H9 (cell line): ENCODE data around the gene SLC22A8. TPM values are rescaled to one million over a fixed set of nuclear protein-coding genes. Genes with fewer than 3 reads are reported as not detected.

Experiments used
- DNase-seq: peaks from one replicate; pipeline ENCODE4 v3.0.0-alpha.2; 2017
- H2AFZ ChIP-seq: one replicate; pipeline ENCODE4 v1.6.1; 2013; ENCODE audit warnings: mild to moderate bottlenecking, low read length, control low read depth, moderate library complexity
- H2AK5ac ChIP-seq: 2 replicates; pipeline ENCODE4 v1.6.1; 2013; ENCODE audit warnings: low read length, control low read depth, mixed read lengths; ENCODE audit not compliant: insufficient read length
- H2BK120ac ChIP-seq: one replicate; pipeline ENCODE4 v1.6.1; 2013; ENCODE audit warnings: low read depth, mild to moderate bottlenecking, low read length, control low read depth, inconsistent platforms; ENCODE audit not compliant: poor library complexity, severe bottlenecking
- H2BK12ac ChIP-seq: 2 replicates; pipeline ENCODE4 v1.6.1; 2013; ENCODE audit warnings: low read length, control low read depth, mixed read lengths, low read depth; ENCODE audit not compliant: insufficient read length
- H2BK15ac ChIP-seq: 2 replicates; pipeline ENCODE4 v1.6.1; 2013; ENCODE audit warnings: low read depth, low read length, control low read depth
- H2BK20ac ChIP-seq: one replicate; pipeline ENCODE4 v1.6.1; 2013; ENCODE audit warnings: low read depth, mild to moderate bottlenecking, low read length, control low read depth, inconsistent platforms; ENCODE audit not compliant: poor library complexity, severe bottlenecking
- H2BK5ac ChIP-seq: 2 replicates; pipeline ENCODE4 v1.6.1; 2013; ENCODE audit warnings: low read length, control low read depth, mixed read lengths; ENCODE audit not compliant: insufficient read length
- H3K14ac ChIP-seq: 2 replicates; pipeline ENCODE4 v1.6.1; 2013; ENCODE audit warnings: low read length, control low read depth; ENCODE audit not compliant: insufficient read depth
- H3K18ac ChIP-seq: 2 replicates; pipeline ENCODE4 v1.6.1; 2013; ENCODE audit warnings: low read depth, mild to moderate bottlenecking, mixed read lengths, low read length, control low read depth; ENCODE audit not compliant: insufficient read length
- H3K23ac ChIP-seq: 2 replicates; pipeline ENCODE4 v1.6.1; 2013; ENCODE audit warnings: low read length, control low read depth, mixed read lengths, low read depth; ENCODE audit not compliant: insufficient read length
- H3K23me2 ChIP-seq: 2 replicates; pipeline ENCODE4 v1.6.1; 2013; ENCODE audit warnings: low read depth, mild to moderate bottlenecking, mixed read lengths, low read length, control low read depth; ENCODE audit not compliant: insufficient read length, poor library complexity, severe bottlenecking
- H3K27ac ChIP-seq: 2 replicates; pipeline ENCODE4 v1.5.1; 2013; ENCODE audit warnings: low read length, control low read depth, mixed read lengths, low read depth; ENCODE audit not compliant: insufficient read length
- H3K27me3 ChIP-seq: 2 replicates; pipeline ENCODE4 v1.6.1; 2013; ENCODE audit warnings: low read length, control low read depth, inconsistent platforms; ENCODE audit not compliant: insufficient read depth
- H3K4ac ChIP-seq: 2 replicates; pipeline ENCODE4 v1.6.1; 2013; ENCODE audit warnings: low read depth, mild to moderate bottlenecking, control low read depth, inconsistent platforms, low read length, moderate library complexity
- H3K4me1 ChIP-seq: 2 replicates; pipeline ENCODE4 v1.6.1; 2013; ENCODE audit warnings: low read length, control low read depth, inconsistent platforms; ENCODE audit not compliant: insufficient read depth
- H3K4me2 ChIP-seq: 2 replicates; pipeline ENCODE4 v1.6.1; 2013; ENCODE audit warnings: low read length, control low read depth, mixed read lengths; ENCODE audit not compliant: insufficient read length, insufficient read depth
- H3K56ac ChIP-seq: 2 replicates; pipeline ENCODE4 v1.6.1; 2013; ENCODE audit warnings: low read depth, mild to moderate bottlenecking, mixed read lengths, low read length, control low read depth; ENCODE audit not compliant: insufficient read length
- H3K79me1 ChIP-seq: 2 replicates; pipeline ENCODE4 v1.6.1; 2013; ENCODE audit warnings: low read depth, mild to moderate bottlenecking, moderate library complexity, low read length, control low read depth, inconsistent platforms; ENCODE audit not compliant: insufficient read depth, poor library complexity, severe bottlenecking
- H3K79me2 ChIP-seq: 2 replicates; pipeline ENCODE4 v1.6.1; 2013; ENCODE audit warnings: low read length, control low read depth, inconsistent platforms; ENCODE audit not compliant: insufficient read depth
- H3K9ac ChIP-seq: 2 replicates; pipeline ENCODE4 v1.6.1; 2013; ENCODE audit warnings: low read length, control low read depth, mixed read lengths; ENCODE audit not compliant: insufficient read length; ENCODE audit errors: extremely low read depth
- H3K9me3 ChIP-seq: one replicate; pipeline ENCODE4 v1.6.1; 2013; ENCODE audit warnings: low read depth, low read length, inconsistent platforms; ENCODE audit not compliant: control insufficient read depth
- H3T11ph ChIP-seq: one replicate; pipeline ENCODE4 v1.6.1; 2013; ENCODE audit warnings: mild to moderate bottlenecking, low read length, control low read depth, inconsistent platforms
- H4K20me1 ChIP-seq: one replicate; pipeline ENCODE4 v1.6.1; 2013; ENCODE audit not compliant: control insufficient read depth, insufficient read length, insufficient read depth
- H4K5ac ChIP-seq: 2 replicates; pipeline ENCODE4 v1.6.1; 2013; ENCODE audit warnings: low read depth, mild to moderate bottlenecking, mixed read lengths, low read length, control low read depth; ENCODE audit not compliant: insufficient read length
- H4K8ac ChIP-seq: replicated peaks from 2 replicates; pipeline ENCODE4 v1.6.1; 2013; ENCODE audit warnings: low read length, control low read depth, mixed read lengths, low read depth; ENCODE audit not compliant: insufficient read length
- H4K91ac ChIP-seq: 2 replicates; pipeline ENCODE4 v1.6.1; 2013; ENCODE audit warnings: low read depth, mild to moderate bottlenecking, moderate library complexity, mixed read lengths, low read length, control low read depth; ENCODE audit not compliant: insufficient read length
- H3K27ac Mint-ChIP-seq, 3 experiments: 2 replicates in 2 of 3; 3 replicates in 1 of 3; pipeline ENCODE4 v1.8.0; 2020 to 2021; ENCODE audit warnings: mixed read lengths in 3 of 3, mild to moderate bottlenecking in 1 of 3, moderate library complexity in 1 of 3
- H3K27me3 Mint-ChIP-seq: 2 replicates; pipeline ENCODE4 v1.8.0; 2021; ENCODE audit warnings: low read depth, mild to moderate bottlenecking, moderate library complexity, mixed read lengths
- H3K36me3 Mint-ChIP-seq, 3 experiments: 2 replicates in 2 of 3; 3 replicates in 1 of 3; pipeline ENCODE4 v1.8.0; 2020 to 2021; ENCODE audit warnings: low read depth in 3 of 3, mixed read lengths in 3 of 3; ENCODE audit not compliant: insufficient read depth in 1 of 3
- H3K4me1 Mint-ChIP-seq, 2 experiments: 2 replicates each; pipeline ENCODE4 v1.8.0; 2020; ENCODE audit warnings: mixed read lengths in 2 of 2
- H3K4me3 Mint-ChIP-seq, 2 experiments: 2 replicates in 1 of 2; 3 replicates in 1 of 2; pipeline ENCODE4 v1.8.0; 2020 to 2021; ENCODE audit warnings: mild to moderate bottlenecking in 2 of 2, mixed read lengths in 2 of 2, moderate library complexity in 1 of 2
- H3K9me3 Mint-ChIP-seq, 2 experiments: 2 replicates in 1 of 2; 3 replicates in 1 of 2; pipeline ENCODE4 v1.8.0; 2020; ENCODE audit warnings: mild to moderate bottlenecking in 2 of 2, mixed read lengths in 2 of 2, moderate library complexity in 1 of 2
- WGBS: extraction: QIAGEN DNeasy Blood & Tissue Kit; methylation state at CpG from one replicate; pipeline ENCODE4 v1.1.7; 2013; ENCODE audit warnings: missing lambda C conversion rate, low lambda C conversion rate, mixed read lengths; ENCODE audit not compliant: insufficient read length; ENCODE audit errors: extremely low coverage; 5-methylcytosine and 5-hydroxymethylcytosine counted together
- total RNA-seq: library from RNA; stranded (reverse); gene quantifications from 2 replicates; pipeline ENCODE4 v1.2.1, GENCODE V29; 2021
- TF ChIP-seq, protein P1 (sequence below): fragments of 200-600 bp; sonication (generic); conservative IDR thresholded peaks from 3 replicates; pipeline ENCODE4 v1.8.0; 2021; ENCODE audit warnings: antibody characterized with exemption, mild to moderate bottlenecking

The SLC22A8 gene
- total RNA-seq, 1 experiment from 2014 or later, result not detected

GRCh38 chr11:63012839-63013238, 2.8 kb downstream of the SLC22A8 start:
- peaks cover 7% of the 10 kb centered on the region for H3K27me3 Mint-ChIP-seq
- H2AFZ ChIP-seq, result no peak overlapping the region
- H3K23me2 ChIP-seq, result no peaks in the 10 kb centered on the region
- H2BK12ac ChIP-seq, result no peak overlapping the region
- H3K9me3 Mint-ChIP-seq, result no peaks in the 10 kb centered on the region; a peak in 1 of 5 replicates
- no peak overlapping the region for H2BK20ac ChIP-seq
- no peak overlapping the region for H3K23ac ChIP-seq
- H3K9me3 ChIP-seq, result no peaks in the 10 kb centered on the region
- H2BK15ac ChIP-seq, result no peak overlapping the region
- H3K4ac ChIP-seq, result no peak overlapping the region
- H4K5ac ChIP-seq, result no peak overlapping the region
- H3K4me1 ChIP-seq, result no peaks in the 10 kb centered on the region; the same call in 1 of the 2 replicates
- H3K4me1 Mint-ChIP-seq, result peaks cover 28 to 43% of the 10 kb centered on the region in 2 experiments
- no CpG with 5 or more reads among the region's 1 CpG for WGBS
- no peaks in the 10 kb centered on the region for H3K79me2 ChIP-seq
- H2BK5ac ChIP-seq, result no peak overlapping the region
- H3K18ac ChIP-seq, result no peak overlapping the region
- H3K4me3 Mint-ChIP-seq, result no peak overlapping the region
- no peak overlapping the region for H3K56ac ChIP-seq
- H4K91ac ChIP-seq, result no peak overlapping the region
- no peaks in the 10 kb centered on the region for H3K79me1 ChIP-seq
- no peak overlapping the region for H3K4me2 ChIP-seq
- H3K27ac Mint-ChIP-seq, result no peak overlapping the region
- no peak overlapping the region for H4K8ac ChIP-seq
- H3K14ac ChIP-seq, result no peak overlapping the region
- H3K27ac ChIP-seq, result no peak overlapping the region
- H3K27me3 ChIP-seq, result no peaks in the 10 kb centered on the region
- no peak overlapping the region for H2BK120ac ChIP-seq
- no peaks in the 10 kb centered on the region for H4K20me1 ChIP-seq
- H2AK5ac ChIP-seq, result no peak overlapping the region
- H3T11ph ChIP-seq, result no peak overlapping the region
- no peak for DNase-seq
- H3K9ac ChIP-seq, result no peak overlapping the region
- H3K36me3 Mint-ChIP-seq, result no peaks in the 10 kb centered on the region
- TF ChIP-seq, protein P1, sequence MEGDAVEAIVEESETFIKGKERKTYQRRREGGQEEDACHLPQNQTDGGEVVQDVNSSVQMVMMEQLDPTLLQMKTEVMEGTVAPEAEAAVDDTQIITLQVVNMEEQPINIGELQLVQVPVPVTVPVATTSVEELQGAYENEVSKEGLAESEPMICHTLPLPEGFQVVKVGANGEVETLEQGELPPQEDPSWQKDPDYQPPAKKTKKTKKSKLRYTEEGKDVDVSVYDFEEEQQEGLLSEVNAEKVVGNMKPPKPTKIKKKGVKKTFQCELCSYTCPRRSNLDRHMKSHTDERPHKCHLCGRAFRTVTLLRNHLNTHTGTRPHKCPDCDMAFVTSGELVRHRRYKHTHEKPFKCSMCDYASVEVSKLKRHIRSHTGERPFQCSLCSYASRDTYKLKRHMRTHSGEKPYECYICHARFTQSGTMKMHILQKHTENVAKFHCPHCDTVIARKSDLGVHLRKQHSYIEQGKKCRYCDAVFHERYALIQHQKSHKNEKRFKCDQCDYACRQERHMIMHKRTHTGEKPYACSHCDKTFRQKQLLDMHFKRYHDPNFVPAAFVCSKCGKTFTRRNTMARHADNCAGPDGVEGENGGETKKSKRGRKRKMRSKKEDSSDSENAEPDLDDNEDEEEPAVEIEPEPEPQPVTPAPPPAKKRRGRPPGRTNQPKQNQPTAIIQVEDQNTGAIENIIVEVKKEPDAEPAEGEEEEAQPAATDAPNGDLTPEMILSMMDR, result no peak
